Fibroblast of lung (primary cell): ENCODE measurements around the gene PLB1. TPM values are rescaled to one million over a fixed set of nuclear protein-coding genes. Genes with fewer than 3 reads are reported as not detected.

ENCODE experiments used
- DNase-seq, 2 donors: peaks; one replicate each; pipeline versions ENCODE4 v3.0.0 to v3.0.0-alpha.2; 2010; ENCODE audit warnings: low read depth in 2 of 2
- H2AFZ ChIP-seq: 2 replicates; pipeline ENCODE4 v1.5.1; 2012; ENCODE audit warnings: low read length, control low read depth, inconsistent platforms
- H3K27ac ChIP-seq: 2 replicates; pipeline ENCODE4 v1.5.1; 2011; ENCODE audit warnings: low read length, control low read depth; ENCODE audit not compliant: insufficient read depth
- H3K27me3 ChIP-seq: 2 replicates; pipeline ENCODE4 v1.5.1; 2011; ENCODE audit warnings: mild to moderate bottlenecking, low read length; ENCODE audit not compliant: control insufficient read depth, insufficient read depth
- H3K36me3 ChIP-seq: 2 replicates; pipeline ENCODE4 v1.5.1; 2011; ENCODE audit warnings: low read length; ENCODE audit not compliant: control insufficient read depth, insufficient read depth
- H3K4me1 ChIP-seq: 2 replicates; pipeline ENCODE4 v1.5.1; 2011; ENCODE audit warnings: low read length; ENCODE audit not compliant: control insufficient read depth, insufficient read depth; ENCODE audit errors: extremely low read depth
- H3K4me2 ChIP-seq: 2 replicates; pipeline ENCODE4 v1.5.1; 2011; ENCODE audit warnings: low read length, control low read depth; ENCODE audit not compliant: insufficient read depth; ENCODE audit errors: extremely low read depth
- H3K4me3 ChIP-seq, 4 experiments: fragments of 200-600 bp in 1 of 4; sonication (generic) in 1 of 4; replicated peaks in 1 of 4; 2 replicates each; pipeline ENCODE4 v1.5.1; 2011 to 2016; ENCODE audit warnings: low read length in 4 of 4, low read depth in 3 of 4, mild to moderate bottlenecking in 3 of 4, control low read depth in 2 of 4, inconsistent platforms in 1 of 4, mixed read lengths in 1 of 4; ENCODE audit not compliant: insufficient read depth in 1 of 4; ENCODE audit errors: control extremely low read depth in 1 of 4
- H3K79me2 ChIP-seq: 2 replicates; pipeline ENCODE4 v1.5.1; 2012; ENCODE audit warnings: mild to moderate bottlenecking, low read length, inconsistent platforms; ENCODE audit not compliant: control insufficient read depth, insufficient read depth
- H3K9ac ChIP-seq: 2 replicates; pipeline ENCODE4 v1.5.1; 2011; ENCODE audit warnings: mild to moderate bottlenecking, low read length, control low read depth; ENCODE audit not compliant: insufficient read depth
- H3K9me3 ChIP-seq: 2 replicates; pipeline ENCODE4 v1.5.1; 2012; ENCODE audit warnings: low read depth, low read length; ENCODE audit not compliant: control insufficient read depth, insufficient read depth
- H4K20me1 ChIP-seq: 2 replicates; pipeline ENCODE4 v1.5.1; 2011; ENCODE audit warnings: low read length; ENCODE audit not compliant: control insufficient read depth, insufficient read depth; ENCODE audit errors: extremely low read depth
- EZH2 ChIP-seq: IDR thresholded peaks from 2 replicates; pipeline ENCODE4 v1.5.1; 2012; ENCODE audit warnings: low read length, control low read depth, mild to moderate bottlenecking; ENCODE audit errors: missing control alignments
- polyA plus RNA-seq, 2 donors: library from polyadenylated mRNA; depleted of rRNA in 1 of 2; stranded (reverse) in 1 of 2; unstranded in 1 of 2; fragments of >200 nt; gene quantifications; 2 replicates each; pipeline ENCODE4 v1.2.1, GENCODE V29; 2011 to 2012; ENCODE audit warnings: missing spikeins in 1 of 2
- total RNA-seq: library from RNA; depleted of rRNA; stranded (reverse); fragments of >200 nt; gene quantifications from 2 replicates; pipeline ENCODE4 v1.2.1, GENCODE V29; 2014
- TF ChIP-seq, protein P1 (sequence below), 2 donors: IDR thresholded peaks in 1 of 2; conservative IDR thresholded peaks in 1 of 2; 1 replicate in 1 of 2; 2 replicates in 1 of 2; pipeline ENCODE4 v1.5.1; 2011 to 2012; ENCODE audit warnings: low read length in 2 of 2, control low read depth in 1 of 2, inconsistent platforms in 1 of 2, low read depth in 1 of 2, mild to moderate bottlenecking in 1 of 2

Gene PLB1
- total and polyA plus RNA-seq, 2 donors (not counting 1 experiment from before 2014, with no cell fraction given), result 0.70 to 1.8 TPM

DNA sequence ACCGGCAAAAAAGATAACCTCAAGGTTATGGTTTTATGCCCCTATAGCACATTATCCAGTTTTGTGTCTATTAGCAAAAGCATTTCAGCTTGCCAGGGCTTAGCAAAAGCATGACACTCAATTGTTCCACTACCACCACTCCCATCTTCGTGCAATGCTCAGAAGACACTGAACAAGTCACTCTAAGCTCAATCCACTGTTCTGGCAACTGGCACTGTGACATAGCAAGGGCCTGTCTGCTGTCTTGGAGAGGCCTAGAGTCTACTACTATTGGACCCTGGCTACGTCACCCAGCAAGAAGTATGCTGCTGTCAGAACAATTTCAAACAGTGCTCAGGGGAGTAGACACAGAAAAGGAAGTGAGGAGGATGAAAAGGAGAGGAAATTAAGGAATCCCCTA, 152.3 kb downstream of the PLB1 start:
- no peaks in the 10 kb centered on the region for H3K9me3 ChIP-seq
- H3K4me3 ChIP-seq, result no peak overlapping the region
- H3K27me3 ChIP-seq, result no peaks in the 10 kb centered on the region
- TF ChIP-seq, protein P1, sequence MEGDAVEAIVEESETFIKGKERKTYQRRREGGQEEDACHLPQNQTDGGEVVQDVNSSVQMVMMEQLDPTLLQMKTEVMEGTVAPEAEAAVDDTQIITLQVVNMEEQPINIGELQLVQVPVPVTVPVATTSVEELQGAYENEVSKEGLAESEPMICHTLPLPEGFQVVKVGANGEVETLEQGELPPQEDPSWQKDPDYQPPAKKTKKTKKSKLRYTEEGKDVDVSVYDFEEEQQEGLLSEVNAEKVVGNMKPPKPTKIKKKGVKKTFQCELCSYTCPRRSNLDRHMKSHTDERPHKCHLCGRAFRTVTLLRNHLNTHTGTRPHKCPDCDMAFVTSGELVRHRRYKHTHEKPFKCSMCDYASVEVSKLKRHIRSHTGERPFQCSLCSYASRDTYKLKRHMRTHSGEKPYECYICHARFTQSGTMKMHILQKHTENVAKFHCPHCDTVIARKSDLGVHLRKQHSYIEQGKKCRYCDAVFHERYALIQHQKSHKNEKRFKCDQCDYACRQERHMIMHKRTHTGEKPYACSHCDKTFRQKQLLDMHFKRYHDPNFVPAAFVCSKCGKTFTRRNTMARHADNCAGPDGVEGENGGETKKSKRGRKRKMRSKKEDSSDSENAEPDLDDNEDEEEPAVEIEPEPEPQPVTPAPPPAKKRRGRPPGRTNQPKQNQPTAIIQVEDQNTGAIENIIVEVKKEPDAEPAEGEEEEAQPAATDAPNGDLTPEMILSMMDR (conservative IDR thresholded peaks at IDR 0.05 in 1 of 2, IDR thresholded peaks at IDR 0.05 in 1 of 2; ENCODE audit: low read depth in 1 of 2, low read length in 2 of 2), result no peak
- TF ChIP-seq EZH2, result no peak
- H3K36me3 ChIP-seq, result no peaks in the 10 kb centered on the region
- H3K27ac ChIP-seq, result no peak overlapping the region
- H4K20me1 ChIP-seq, result no peaks in the 10 kb centered on the region
- no peaks in the 10 kb centered on the region for H3K79me2 ChIP-seq
- H3K9ac ChIP-seq, result no peak overlapping the region
- peaks cover 10% of the 10 kb centered on the region for H3K4me1 ChIP-seq
- H3K4me2 ChIP-seq, result no peak overlapping the region
- no peak overlapping the region for H2AFZ ChIP-seq
- DNase-seq, result no peak

DNA sequence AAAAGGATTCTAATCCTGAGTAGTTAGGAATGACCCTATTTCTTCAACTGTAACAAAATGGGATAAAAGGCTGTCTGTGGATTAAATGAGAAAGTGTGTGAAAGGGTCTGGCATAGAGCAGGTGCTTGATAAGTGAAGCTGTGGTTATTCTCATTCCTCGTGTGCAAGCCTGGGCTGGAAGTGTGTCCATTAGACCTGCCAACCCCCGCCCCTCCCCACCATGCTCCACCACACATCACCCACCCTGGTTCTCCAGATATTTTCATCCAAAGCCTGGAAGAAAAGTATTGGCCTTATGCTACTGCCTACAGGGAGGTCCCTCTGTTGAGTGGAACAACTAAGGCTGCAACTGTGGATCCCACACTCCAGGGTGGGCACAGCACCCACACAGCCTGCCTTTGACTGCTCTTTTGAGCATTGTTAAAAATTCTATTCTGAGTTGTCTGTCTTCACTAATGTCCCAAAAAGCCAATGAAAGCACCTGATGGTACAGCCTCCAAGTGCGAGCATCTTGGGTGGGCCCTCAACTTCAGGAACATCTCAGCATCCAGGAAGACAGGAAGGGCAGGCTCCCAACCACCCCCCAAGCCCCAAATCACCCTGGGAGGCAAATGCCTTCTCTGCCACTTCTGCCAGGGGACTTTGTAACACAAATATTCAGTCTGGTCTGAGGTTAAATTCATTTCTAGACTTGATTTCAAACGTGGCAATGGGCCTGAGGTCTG, 153.0 kb downstream of the PLB1 start:
- H3K4me2 ChIP-seq, result no peak overlapping the region
- H3K9ac ChIP-seq, result no peak overlapping the region
- no peaks in the 10 kb centered on the region for H3K36me3 ChIP-seq
- H3K4me1 ChIP-seq, result peaks cover 10% of the 10 kb centered on the region
- no peaks in the 10 kb centered on the region for H4K20me1 ChIP-seq
- no peaks in the 10 kb centered on the region for H3K79me2 ChIP-seq
- H2AFZ ChIP-seq, result no peak overlapping the region
- DNase-seq, result no peak
- TF ChIP-seq, protein P1 (conservative IDR thresholded peaks at IDR 0.05 in 1 of 2, IDR thresholded peaks at IDR 0.05 in 1 of 2; ENCODE audit: low read depth in 1 of 2, low read length in 2 of 2), result no peak
- no peak for TF ChIP-seq EZH2
- H3K4me3 ChIP-seq, result no peak overlapping the region
- no peaks in the 10 kb centered on the region for H3K9me3 ChIP-seq
- no peak overlapping the region for H3K27ac ChIP-seq
- no peaks in the 10 kb centered on the region for H3K27me3 ChIP-seq

DNA sequence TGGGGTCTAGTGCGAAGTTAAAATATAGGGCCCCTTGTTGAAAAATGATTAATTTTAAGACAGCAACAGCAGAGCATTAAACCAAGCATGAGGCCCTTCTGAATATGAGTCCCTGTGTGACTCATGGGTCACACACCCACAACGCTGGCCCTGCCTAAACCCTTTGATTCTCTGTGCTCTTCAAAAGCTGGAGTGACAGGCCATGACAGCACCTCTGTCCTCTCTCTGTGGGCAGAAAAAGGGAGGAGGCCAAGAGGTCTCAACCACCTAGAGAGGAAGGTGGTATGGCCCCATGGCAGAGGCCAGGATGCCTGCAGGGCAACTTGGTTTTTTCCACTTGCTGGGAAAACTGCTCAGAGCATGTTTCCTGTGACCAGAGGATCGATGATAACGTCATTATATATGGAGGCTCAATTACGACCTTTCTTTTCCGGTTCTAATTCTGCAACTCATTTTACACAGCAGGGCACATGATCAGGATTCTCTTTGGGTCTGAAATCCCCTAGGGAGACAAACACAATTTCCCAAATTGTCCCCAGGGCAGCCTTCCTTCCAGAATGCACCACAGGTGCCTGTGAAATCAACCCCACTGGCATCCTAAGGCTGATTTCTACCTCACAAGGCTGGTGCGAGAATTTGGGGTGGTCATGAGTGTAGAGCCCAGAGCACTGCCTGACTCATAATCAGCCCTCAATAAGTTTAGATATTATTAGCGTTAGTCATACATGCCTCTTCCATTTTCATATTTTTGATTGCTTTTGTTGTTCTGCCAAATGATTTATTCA, 153.8 kb downstream of the PLB1 start:
- no peak for DNase-seq

More for the DNA sequence above, 153.8 kb downstream of the PLB1 start:
- Histone ChIP-seq H3K79me2 (no peaks in the 10 kb centered on the region), H4K20me1 (no peaks in the 10 kb centered on the region), H3K36me3 (no peaks in the 10 kb centered on the region), H3K4me1 (peaks cover 12% of the 10 kb centered on the region), H3K4me2 (no peak overlapping the region), H3K9ac (no peak overlapping the region), H3K27ac (peak overlapping the region; percentile 22), H3K9me3 (no peaks in the 10 kb centered on the region), H2AFZ (no peak overlapping the region), H3K27me3 (no peaks in the 10 kb centered on the region), H3K4me3 (no peak overlapping the region)
- TF ChIP-seq, protein P1 (conservative IDR thresholded peaks at IDR 0.05 in 1 of 2, IDR thresholded peaks at IDR 0.05 in 1 of 2; ENCODE audit: low read depth in 1 of 2, low read length in 2 of 2), result no peak
- TF ChIP-seq EZH2, result no peak
